Fibroblast of lung (primary cell): Measurements from ENCODE around the gene LAMB3.

Experiments used
- EZH2 ChIP-seq: IDR thresholded peaks from 2 replicates; pipeline ENCODE4 v1.5.1; 2012; ENCODE audit warnings: low read length, control low read depth, mild to moderate bottlenecking; ENCODE audit errors: missing control alignments
- TF ChIP-seq, protein P1 (sequence below), 2 donors: IDR thresholded peaks in 1 of 2; conservative IDR thresholded peaks in 1 of 2; 1 replicate in 1 of 2; 2 replicates in 1 of 2; pipeline ENCODE4 v1.5.1; 2011 to 2012; ENCODE audit warnings: low read length in 2 of 2, control low read depth in 1 of 2, inconsistent platforms in 1 of 2, low read depth in 1 of 2, mild to moderate bottlenecking in 1 of 2

DNA sequence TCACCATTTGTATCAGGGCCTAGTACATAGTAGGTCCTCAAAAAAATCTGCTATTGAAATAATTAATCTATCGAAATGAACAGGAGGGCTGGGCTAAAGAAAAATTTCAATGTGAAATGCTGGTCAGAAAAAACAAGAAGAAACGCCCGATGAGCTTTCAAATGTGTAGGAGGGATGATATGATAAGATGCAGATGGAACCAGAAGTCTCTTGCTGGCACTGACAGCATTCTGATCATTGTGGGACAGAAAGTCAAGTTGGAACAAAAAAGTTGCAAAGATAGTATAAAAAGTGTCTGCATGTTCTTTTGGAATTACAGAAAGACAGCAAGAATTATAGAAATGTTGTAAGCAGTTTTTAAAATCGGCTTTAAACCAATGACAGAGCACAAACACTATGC lies 34.1 kb upstream of the LAMB3 start:
- TF ChIP-seq EZH2, result no peak
- TF ChIP-seq, protein P1, sequence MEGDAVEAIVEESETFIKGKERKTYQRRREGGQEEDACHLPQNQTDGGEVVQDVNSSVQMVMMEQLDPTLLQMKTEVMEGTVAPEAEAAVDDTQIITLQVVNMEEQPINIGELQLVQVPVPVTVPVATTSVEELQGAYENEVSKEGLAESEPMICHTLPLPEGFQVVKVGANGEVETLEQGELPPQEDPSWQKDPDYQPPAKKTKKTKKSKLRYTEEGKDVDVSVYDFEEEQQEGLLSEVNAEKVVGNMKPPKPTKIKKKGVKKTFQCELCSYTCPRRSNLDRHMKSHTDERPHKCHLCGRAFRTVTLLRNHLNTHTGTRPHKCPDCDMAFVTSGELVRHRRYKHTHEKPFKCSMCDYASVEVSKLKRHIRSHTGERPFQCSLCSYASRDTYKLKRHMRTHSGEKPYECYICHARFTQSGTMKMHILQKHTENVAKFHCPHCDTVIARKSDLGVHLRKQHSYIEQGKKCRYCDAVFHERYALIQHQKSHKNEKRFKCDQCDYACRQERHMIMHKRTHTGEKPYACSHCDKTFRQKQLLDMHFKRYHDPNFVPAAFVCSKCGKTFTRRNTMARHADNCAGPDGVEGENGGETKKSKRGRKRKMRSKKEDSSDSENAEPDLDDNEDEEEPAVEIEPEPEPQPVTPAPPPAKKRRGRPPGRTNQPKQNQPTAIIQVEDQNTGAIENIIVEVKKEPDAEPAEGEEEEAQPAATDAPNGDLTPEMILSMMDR (conservative IDR thresholded peaks at IDR 0.05 in 1 of 2, IDR thresholded peaks at IDR 0.05 in 1 of 2; ENCODE audit: low read depth in 1 of 2, low read length in 2 of 2), result no peak
